ENCODE measurements around the gene CDH4. TPM values are rescaled to one million over a fixed set of nuclear protein-coding genes. Genes with fewer than 3 reads are reported as not detected.

Gene CDH4
- total RNA-seq, 1 experiment from 2014 or later: 5.3 TPM

DNA sequence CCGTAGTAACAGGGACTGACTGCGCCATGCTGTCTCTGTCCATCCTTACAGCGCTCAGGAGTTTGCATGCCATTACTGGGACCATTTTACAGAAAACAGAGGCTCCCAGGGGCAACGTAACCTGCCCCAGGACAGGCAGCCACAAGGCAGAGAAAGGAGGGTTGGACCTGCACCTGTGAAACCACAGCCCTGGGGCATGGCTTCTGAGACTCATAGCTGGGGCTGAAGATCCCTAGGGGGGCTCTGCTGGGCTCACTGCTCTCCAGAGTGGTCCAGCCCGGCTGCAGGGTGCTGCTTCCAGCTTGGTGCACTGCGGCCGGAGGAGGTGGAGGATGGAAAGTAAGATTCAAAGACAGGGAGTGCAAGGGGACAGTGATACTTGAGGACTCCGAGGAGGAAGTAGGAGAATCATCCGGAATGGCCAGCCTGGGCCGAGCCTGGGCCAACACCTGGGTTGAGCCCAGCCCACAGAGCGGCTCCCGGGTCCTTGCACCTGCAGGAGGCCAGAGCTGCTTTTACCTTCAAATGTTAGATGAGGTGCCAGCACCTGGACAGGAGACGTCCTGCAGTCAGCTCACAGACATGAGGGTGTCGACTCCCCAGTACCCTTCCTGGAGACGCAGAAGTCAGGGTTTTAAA is 183.2 kb downstream of the CDH4 start:
- Mint-ChIP-seq H3K4me1 (peaks cover 75% of the 10 kb centered on the region), H3K27me3 (ENCODE audit: low read depth) (peaks cover 3% of the 10 kb centered on the region; the same call in 1 of the 2 replicates)

DNA sequence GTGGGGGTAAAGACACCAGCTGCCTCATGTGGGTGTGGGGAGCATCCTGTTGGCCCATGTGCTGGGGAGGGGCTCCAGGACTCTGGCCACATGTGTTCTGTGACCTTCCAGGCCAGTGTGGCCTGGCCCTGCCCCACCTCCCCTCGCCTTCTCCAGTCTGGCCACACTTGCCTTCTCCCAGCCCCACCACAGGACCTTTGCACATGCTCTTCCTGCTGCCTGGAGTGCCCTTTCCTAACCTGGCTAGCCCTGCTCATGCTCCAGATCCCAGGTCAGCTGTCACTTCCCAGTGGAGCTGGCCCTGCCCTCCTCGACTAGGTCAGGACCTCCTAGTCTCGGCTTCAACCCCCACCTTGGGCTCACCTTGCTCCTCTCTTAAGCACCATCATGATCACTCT is 183.8 kb downstream of the CDH4 start:
- Mint-ChIP-seq H3K36me3 (peaks cover 2% of the 10 kb centered on the region; the same call in 1 of the 2 replicates), H3K4me1 (peaks cover 73% of the 10 kb centered on the region), H3K9me3 (peaks cover 5% of the 10 kb centered on the region), H3K27me3 (ENCODE audit: low read depth) (peaks cover 4% of the 10 kb centered on the region), H3K4me3 (peak overlapping the region; percentile 19; the same call in 1 of the 2 replicates), H3K27ac (peak overlapping the region; percentile 99)
- no peak for ATAC-seq
- CTCF ChIA-PET: interaction anchor here (1.5 to 2.2 kb wide), 3 partner anchors 17 to 175 kb away, joined by 3 to 7 read pairs (median 4); no protein-coding TSS in a partner anchor
- TF ChIP-seq, protein P1, sequence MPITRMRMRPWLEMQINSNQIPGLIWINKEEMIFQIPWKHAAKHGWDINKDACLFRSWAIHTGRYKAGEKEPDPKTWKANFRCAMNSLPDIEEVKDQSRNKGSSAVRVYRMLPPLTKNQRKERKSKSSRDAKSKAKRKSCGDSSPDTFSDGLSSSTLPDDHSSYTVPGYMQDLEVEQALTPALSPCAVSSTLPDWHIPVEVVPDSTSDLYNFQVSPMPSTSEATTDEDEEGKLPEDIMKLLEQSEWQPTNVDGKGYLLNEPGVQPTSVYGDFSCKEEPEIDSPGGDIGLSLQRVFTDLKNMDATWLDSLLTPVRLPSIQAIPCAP (CRISPR knock-in tag; IDR thresholded peaks at IDR 0.05): no peak
- TF ChIP-seq, protein P2, sequence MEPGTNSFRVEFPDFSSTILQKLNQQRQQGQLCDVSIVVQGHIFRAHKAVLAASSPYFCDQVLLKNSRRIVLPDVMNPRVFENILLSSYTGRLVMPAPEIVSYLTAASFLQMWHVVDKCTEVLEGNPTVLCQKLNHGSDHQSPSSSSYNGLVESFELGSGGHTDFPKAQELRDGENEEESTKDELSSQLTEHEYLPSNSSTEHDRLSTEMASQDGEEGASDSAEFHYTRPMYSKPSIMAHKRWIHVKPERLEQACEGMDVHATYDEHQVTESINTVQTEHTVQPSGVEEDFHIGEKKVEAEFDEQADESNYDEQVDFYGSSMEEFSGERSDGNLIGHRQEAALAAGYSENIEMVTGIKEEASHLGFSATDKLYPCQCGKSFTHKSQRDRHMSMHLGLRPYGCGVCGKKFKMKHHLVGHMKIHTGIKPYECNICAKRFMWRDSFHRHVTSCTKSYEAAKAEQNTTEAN (CRISPR knock-in tag; IDR thresholded peaks at IDR 0.05): no peak
- TF ChIP-seq JAZF1 (CRISPR knock-in tag; IDR thresholded peaks at IDR 0.05) (no peak), IRF2 (CRISPR knock-in tag; IDR thresholded peaks at IDR 0.05; ENCODE audit: borderline replicate concordance, low read depth) (no peak), NFATC4 (CRISPR knock-in tag; IDR thresholded peaks at IDR 0.05) (no peak), ATF1 (CRISPR knock-in tag; IDR thresholded peaks at IDR 0.05) (no peak), ZNF416 (CRISPR knock-in tag; IDR thresholded peaks at IDR 0.05) (no peak), TCF7 (CRISPR knock-in tag; IDR thresholded peaks at IDR 0.05; ENCODE audit: low read depth) (no peak), TP53 (CRISPR knock-in tag; IDR thresholded peaks at IDR 0.05) (no peak), GABPB1 (CRISPR knock-in tag; IDR thresholded peaks at IDR 0.05) (no peak), RELA (CRISPR knock-in tag; IDR thresholded peaks at IDR 0.05; ENCODE audit: borderline replicate concordance) (no peak), PRRX2 (CRISPR knock-in tag; IDR thresholded peaks at IDR 0.05) (no peak), ZNF121 (CRISPR knock-in tag; IDR thresholded peaks at IDR 0.05) (peak; percentile 57; the same call in 1 of the 2 replicates), GTF2I (CRISPR knock-in tag; conservative IDR thresholded peaks at IDR 0.05) (peak; percentile 98), FOXP1 (CRISPR knock-in tag; IDR thresholded peaks at IDR 0.05; ENCODE audit: borderline replicate concordance) (0 out of 2 replicates have a peak, but pooled peaks have one; percentile 37), ESRRA (CRISPR knock-in tag; IDR thresholded peaks at IDR 0.05; ENCODE audit: borderline replicate concordance) (no peak)
- TF ChIP-seq, protein P3, sequence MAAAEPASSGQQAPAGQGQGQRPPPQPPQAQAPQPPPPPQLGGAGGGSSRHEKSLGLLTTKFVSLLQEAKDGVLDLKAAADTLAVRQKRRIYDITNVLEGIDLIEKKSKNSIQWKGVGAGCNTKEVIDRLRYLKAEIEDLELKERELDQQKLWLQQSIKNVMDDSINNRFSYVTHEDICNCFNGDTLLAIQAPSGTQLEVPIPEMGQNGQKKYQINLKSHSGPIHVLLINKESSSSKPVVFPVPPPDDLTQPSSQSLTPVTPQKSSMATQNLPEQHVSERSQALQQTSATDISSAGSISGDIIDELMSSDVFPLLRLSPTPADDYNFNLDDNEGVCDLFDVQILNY (CRISPR knock-in tag; IDR thresholded peaks at IDR 0.05): no peak
- TF ChIP-seq, protein P4, sequence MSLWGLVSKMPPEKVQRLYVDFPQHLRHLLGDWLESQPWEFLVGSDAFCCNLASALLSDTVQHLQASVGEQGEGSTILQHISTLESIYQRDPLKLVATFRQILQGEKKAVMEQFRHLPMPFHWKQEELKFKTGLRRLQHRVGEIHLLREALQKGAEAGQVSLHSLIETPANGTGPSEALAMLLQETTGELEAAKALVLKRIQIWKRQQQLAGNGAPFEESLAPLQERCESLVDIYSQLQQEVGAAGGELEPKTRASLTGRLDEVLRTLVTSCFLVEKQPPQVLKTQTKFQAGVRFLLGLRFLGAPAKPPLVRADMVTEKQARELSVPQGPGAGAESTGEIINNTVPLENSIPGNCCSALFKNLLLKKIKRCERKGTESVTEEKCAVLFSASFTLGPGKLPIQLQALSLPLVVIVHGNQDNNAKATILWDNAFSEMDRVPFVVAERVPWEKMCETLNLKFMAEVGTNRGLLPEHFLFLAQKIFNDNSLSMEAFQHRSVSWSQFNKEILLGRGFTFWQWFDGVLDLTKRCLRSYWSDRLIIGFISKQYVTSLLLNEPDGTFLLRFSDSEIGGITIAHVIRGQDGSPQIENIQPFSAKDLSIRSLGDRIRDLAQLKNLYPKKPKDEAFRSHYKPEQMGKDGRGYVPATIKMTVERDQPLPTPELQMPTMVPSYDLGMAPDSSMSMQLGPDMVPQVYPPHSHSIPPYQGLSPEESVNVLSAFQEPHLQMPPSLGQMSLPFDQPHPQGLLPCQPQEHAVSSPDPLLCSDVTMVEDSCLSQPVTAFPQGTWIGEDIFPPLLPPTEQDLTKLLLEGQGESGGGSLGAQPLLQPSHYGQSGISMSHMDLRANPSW (CRISPR knock-in tag; conservative IDR thresholded peaks at IDR 0.05; ENCODE audit: low read depth): 0 out of 2 replicates have a peak, but pooled peaks have one; percentile 14
- TF ChIP-seq, protein P5, sequence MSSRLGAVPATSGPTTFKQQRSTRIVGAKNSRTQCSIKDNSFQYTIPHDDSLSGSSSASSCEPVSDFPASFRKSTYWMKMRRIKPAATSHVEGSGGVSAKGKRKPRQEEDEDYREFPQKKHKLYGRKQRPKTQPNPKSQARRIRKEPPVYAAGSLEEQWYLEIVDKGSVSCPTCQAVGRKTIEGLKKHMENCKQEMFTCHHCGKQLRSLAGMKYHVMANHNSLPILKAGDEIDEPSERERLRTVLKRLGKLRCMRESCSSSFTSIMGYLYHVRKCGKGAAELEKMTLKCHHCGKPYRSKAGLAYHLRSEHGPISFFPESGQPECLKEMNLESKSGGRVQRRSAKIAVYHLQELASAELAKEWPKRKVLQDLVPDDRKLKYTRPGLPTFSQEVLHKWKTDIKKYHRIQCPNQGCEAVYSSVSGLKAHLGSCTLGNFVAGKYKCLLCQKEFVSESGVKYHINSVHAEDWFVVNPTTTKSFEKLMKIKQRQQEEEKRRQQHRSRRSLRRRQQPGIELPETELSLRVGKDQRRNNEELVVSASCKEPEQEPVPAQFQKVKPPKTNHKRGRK (CRISPR knock-in tag; IDR thresholded peaks at IDR 0.05; ENCODE audit: borderline replicate concordance): no peak
- POLR2A ChIA-PET: interaction anchor here (1.1 kb wide), 1 partner anchor 139 kb away, joined by 3 read pairs; no protein-coding TSS in a partner anchor
- no peak for DNase-seq (ENCODE audit: low spot score)

More for the DNA sequence above, 183.2 kb downstream of the CDH4 start:
- Mint-ChIP-seq H3K4me3 (no peak overlapping the region), H3K36me3 (no peaks in the 10 kb centered on the region), H3K27ac (peak overlapping the region; percentile 96), H3K9me3 (peaks cover 5% of the 10 kb centered on the region)
- TF ChIP-seq RELA (CRISPR knock-in tag; IDR thresholded peaks at IDR 0.05; ENCODE audit: borderline replicate concordance) (0 out of 2 replicates have a peak, but pooled peaks have one; percentile 65), HMGA2 (CRISPR knock-in tag; IDR thresholded peaks at IDR 0.05) (no peak)
- TF ChIP-seq, protein P6, sequence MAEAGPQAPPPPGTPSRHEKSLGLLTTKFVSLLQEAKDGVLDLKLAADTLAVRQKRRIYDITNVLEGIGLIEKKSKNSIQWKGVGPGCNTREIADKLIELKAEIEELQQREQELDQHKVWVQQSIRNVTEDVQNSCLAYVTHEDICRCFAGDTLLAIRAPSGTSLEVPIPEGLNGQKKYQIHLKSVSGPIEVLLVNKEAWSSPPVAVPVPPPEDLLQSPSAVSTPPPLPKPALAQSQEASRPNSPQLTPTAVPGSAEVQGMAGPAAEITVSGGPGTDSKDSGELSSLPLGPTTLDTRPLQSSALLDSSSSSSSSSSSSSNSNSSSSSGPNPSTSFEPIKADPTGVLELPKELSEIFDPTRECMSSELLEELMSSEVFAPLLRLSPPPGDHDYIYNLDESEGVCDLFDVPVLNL (CRISPR knock-in tag; IDR thresholded peaks at IDR 0.05; ENCODE audit: borderline replicate concordance, low read depth): no peak
- TF ChIP-seq, protein P7, sequence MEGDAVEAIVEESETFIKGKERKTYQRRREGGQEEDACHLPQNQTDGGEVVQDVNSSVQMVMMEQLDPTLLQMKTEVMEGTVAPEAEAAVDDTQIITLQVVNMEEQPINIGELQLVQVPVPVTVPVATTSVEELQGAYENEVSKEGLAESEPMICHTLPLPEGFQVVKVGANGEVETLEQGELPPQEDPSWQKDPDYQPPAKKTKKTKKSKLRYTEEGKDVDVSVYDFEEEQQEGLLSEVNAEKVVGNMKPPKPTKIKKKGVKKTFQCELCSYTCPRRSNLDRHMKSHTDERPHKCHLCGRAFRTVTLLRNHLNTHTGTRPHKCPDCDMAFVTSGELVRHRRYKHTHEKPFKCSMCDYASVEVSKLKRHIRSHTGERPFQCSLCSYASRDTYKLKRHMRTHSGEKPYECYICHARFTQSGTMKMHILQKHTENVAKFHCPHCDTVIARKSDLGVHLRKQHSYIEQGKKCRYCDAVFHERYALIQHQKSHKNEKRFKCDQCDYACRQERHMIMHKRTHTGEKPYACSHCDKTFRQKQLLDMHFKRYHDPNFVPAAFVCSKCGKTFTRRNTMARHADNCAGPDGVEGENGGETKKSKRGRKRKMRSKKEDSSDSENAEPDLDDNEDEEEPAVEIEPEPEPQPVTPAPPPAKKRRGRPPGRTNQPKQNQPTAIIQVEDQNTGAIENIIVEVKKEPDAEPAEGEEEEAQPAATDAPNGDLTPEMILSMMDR (IDR thresholded peaks at IDR 0.05): no peak
- DNase-seq (ENCODE audit: low spot score): no peak
- ATAC-seq: no peak
- ChIA-PET CTCF (interaction anchor here (1.5 to 2.2 kb wide), 3 partner anchors 17 to 174 kb away, joined by 3 to 7 read pairs (median 4); no protein-coding TSS in a partner anchor), POLR2A (no interaction called here)
